ENCODE measurements around the gene OTX2. TPM values are rescaled to one million over a fixed set of nuclear protein-coding genes. Genes with fewer than 3 reads are reported as not detected.

The OTX2 gene
- total RNA-seq, 8 experiments from 2014 or later: 0.33 TPM; not detected in 5

DNA sequence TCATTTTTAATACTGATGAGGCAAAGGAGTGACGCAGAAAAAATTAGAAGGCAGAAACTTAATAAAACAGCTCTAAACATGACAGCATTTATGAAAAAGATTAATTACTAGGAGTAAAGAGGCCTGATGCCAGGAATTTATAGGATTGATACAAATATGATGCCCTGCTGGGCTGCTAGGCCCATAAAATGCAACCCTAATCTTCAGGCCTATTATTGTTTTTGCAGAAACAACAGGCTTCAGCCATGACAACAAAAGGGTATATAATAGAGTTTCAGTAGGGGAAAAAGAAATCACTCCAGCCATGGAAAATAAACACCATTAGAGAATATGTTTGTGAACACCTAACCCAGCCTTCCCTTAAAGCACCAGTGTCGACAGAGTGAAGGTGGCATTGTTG lies 50.6 kb downstream of the OTX2 start:
- H3K4me3 ChIP-seq: no peak overlapping the region
- peaks cover 0 to 5% of the 10 kb centered on the region in 2 donors for H3K4me1 ChIP-seq (replicated peaks in 1 of 2)
- no peak for ATAC-seq (replicated peaks in 6 of 8)
- in situ Hi-C loops (cut with MboI; ENCODE audit: low pct_unique_long_range_greater_than_20kb in 2 of 9, low sequenced_read_pairs in 9 of 9, unreplicated experiment in 9 of 9): no loop called here
- WGBS, 10 experiments: 0 to 100% (median 88%) methylated on average over 1 to 2 of the region's 2 CpGs; no CpG with 5 or more reads in 1 of the 10 experiments
- H3K27ac ChIP-seq: no peak overlapping the region

DNA sequence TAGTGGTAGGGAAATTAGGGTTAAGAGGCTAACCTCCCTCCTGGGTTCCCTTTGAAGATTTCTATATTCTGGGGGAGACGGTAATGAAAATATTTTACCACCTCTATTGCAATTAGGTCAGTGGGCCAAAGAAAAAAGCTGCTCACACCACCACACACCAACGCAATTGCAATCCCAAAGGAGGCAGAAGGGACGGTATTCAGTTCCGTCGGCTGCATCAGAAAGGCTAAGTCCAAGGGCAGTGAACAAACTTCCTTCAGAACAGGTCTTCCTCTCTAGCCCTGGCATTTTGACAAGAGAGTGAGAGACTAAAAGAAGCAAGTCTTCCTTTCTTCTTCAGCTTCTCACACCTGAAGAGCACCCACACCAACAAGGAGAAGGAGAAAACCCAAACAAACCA lies 51.2 kb downstream of the OTX2 start:
- Histone ChIP-seq H3K4me3 (no peak overlapping the region), H3K27ac (no peak overlapping the region), H3K4me1 (replicated peaks in 1 of 2) (peaks cover 0 to 5% of the 10 kb centered on the region in 2 donors)
- no peak for ATAC-seq (replicated peaks in 6 of 8)
- in situ Hi-C loops (cut with MboI; ENCODE audit: low pct_unique_long_range_greater_than_20kb in 2 of 9, low sequenced_read_pairs in 9 of 9, unreplicated experiment in 9 of 9): no loop called here
- WGBS, 10 experiments: 0 to 100% (median 77%) methylated on average over 1 to 5 of the region's 5 CpGs; no CpG with 5 or more reads in 3 of the 10 experiments

DNA sequence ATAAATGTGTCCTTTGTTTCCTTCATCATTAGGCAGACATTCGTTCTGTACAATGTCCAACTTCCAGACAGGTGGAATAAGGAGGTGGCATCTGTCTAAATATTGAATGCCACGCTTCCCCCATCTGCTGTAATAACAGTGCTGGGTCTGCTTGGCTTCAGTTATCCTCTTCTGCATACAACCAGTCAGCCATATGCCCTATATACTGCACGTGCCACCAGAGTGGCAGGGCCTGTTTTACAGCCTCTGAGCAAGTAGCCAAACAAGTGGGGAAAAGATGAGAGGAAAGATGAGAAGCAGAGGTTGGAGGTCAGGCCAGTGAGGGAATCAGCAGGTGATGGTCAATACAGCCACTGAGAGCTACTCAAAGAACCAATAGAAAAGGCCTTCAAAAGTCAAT lies 55.4 kb downstream of the OTX2 start:
- no peaks in the 10 kb centered on the region for H3K4me1 ChIP-seq (replicated peaks in 1 of 2)
- ATAC-seq (replicated peaks in 6 of 8): no peak
- H3K4me3 ChIP-seq: no peak overlapping the region
- in situ Hi-C loops (cut with MboI; ENCODE audit: low pct_unique_long_range_greater_than_20kb in 2 of 9, low sequenced_read_pairs in 9 of 9, unreplicated experiment in 9 of 9): no loop called here
- 0 to 84% (median 41%) methylated on average over 1 to 3 of the region's 3 CpGs; no CpG with 5 or more reads in 2 of the 10 experiments for WGBS, 10 experiments
- H3K27ac ChIP-seq: no peak overlapping the region

DNA sequence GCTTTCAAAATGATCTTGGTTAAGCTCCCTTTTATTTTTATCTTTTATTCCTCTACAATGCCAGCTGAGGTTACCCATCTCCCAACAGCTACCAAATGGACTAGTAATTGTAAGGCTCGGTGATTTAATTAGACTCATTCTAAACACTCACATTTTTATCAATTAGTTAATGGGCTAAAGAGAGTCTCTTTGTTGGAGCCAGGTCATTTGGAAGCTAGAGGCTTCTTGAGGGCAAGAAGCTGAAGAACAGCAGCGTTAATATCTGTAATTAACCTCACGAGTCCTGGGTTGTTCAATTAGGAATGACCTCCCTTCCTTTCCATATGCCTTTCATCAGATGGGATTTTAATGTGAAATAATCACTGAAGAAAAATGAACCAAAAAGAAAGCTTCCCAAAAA lies 56.9 kb downstream of the OTX2 start:
- Histone ChIP-seq H3K4me3 (no peak overlapping the region), H3K27ac (no peak overlapping the region), H3K4me1 (replicated peaks in 1 of 2) (no peaks in the 10 kb centered on the region)
- WGBS, 10 experiments: 14 to 85% (median 67%) methylated on average over 2 to 3 of the region's 3 CpGs; no CpG with 5 or more reads in 1 of the 10 experiments
- no peak for ATAC-seq (replicated peaks in 6 of 8)
- in situ Hi-C loops (cut with MboI; ENCODE audit: low pct_unique_long_range_greater_than_20kb in 2 of 9, low sequenced_read_pairs in 9 of 9, unreplicated experiment in 9 of 9): no loop called here

DNA sequence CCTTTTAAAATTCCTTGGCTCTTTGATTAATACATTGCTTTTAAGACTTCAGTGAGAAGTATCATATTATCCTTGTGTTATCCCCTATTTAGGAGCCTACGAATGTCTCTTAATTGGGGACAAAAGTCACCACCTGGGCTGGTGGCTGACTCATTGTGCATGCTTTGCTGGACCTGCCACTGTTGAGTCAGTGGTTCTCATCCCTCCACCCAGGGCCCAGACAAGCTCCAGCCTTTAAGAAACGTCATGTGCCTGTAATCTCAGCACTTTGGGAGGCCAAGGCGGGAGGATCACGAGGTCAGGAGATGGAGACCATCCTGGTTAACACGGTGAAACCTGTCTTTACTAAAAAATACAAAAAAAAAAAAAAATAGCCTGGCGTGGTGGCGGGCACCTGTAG lies 57.9 kb downstream of the OTX2 start:
- Histone ChIP-seq H3K27ac (no peak overlapping the region), H3K4me1 (replicated peaks in 1 of 2) (no peaks in the 10 kb centered on the region)

DNA sequence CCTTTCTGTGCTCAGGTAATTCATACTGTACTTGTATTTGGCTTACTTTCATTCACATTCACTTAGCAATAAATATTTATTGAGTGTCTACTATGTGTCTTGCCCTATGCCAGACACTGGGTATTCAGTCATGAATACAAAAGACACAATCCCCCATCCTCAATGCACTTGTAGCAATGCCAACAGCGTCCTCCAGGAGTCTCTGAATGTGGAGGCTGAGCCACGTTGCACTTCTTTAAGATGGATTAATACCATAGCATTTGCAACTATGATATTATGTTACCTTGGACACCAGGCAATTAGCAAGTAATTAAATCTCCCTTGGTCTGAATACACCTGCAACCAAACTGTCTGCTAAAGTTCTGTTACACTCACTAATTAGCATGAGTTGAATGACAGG lies 58.8 kb downstream of the OTX2 start:
- Histone ChIP-seq H3K27ac (no peak overlapping the region), H3K4me3 (no peak overlapping the region), H3K4me1 (replicated peaks in 1 of 2) (no peaks in the 10 kb centered on the region)
- no peak for ATAC-seq (replicated peaks in 6 of 8)
- in situ Hi-C loops (cut with MboI; ENCODE audit: low pct_unique_long_range_greater_than_20kb in 2 of 9, low sequenced_read_pairs in 9 of 9, unreplicated experiment in 9 of 9): no loop called here
- 0 to 47% (median 9%) methylated on average over 1 to 2 of the region's 2 CpGs; no CpG with 5 or more reads in 4 of the 10 experiments for WGBS, 10 experiments

More for the DNA sequence above, 57.9 kb downstream of the OTX2 start:
- H3K4me3 ChIP-seq: no peak overlapping the region
- ATAC-seq (replicated peaks in 6 of 8): no peak
- WGBS, 10 experiments: 10 to 100% (median 43%) methylated on average over 1 to 7 of the region's 7 CpGs; no CpG with 5 or more reads in 2 of the 10 experiments
- in situ Hi-C loops (cut with MboI; ENCODE audit: low pct_unique_long_range_greater_than_20kb in 2 of 9, low sequenced_read_pairs in 9 of 9, unreplicated experiment in 9 of 9): no loop called here

Other genes starting within 250 kb of the OTX2 start
- 10 to 100 TPM; 11.2 to 30.5 (median 20.8) TPM for gene TMEM260, start 230.7 kb downstream of the OTX2 start, total RNA-seq

Data from motor neuron (in vitro differentiated cells).